ENCODE data around the gene SLC52A3. TPM values are rescaled to one million over a fixed set of nuclear protein-coding genes. Genes with fewer than 3 reads are reported as not detected.

The SLC52A3 gene
- polyA plus RNA-seq, 1 donor (not counting 4 experiments of a cell fraction or from before 2014, with no cell fraction given): 0.84 TPM

GRCh38 chr20:751761-752160, 16.5 kb downstream of the SLC52A3 start:
- no peak for FAIRE-seq
- peaks cover 4% of the 10 kb centered on the region for H3K27me3 ChIP-seq (ENCODE audit: control insufficient read depth, extremely low read depth, insufficient read depth, low read length)
- no peaks in the 10 kb centered on the region for H3K9me3 ChIP-seq (ENCODE audit: control insufficient read depth, low read depth, low read length)
- dilution Hi-C loops (cut with MboI; ENCODE audit: extremely low pct_ligation_motif_present, low sequenced_read_pairs): no loop called here
- H3K4me3 ChIP-seq (ENCODE audit: control insufficient read depth in 2 of 3, extremely low read depth in 1 of 3, insufficient read depth in 2 of 3, low read depth in 1 of 3, low read length in 3 of 3): no peak overlapping the region
- TF ChIP-seq CTCF (optimal IDR thresholded peaks at IDR 0.05 in 1 of 3, IDR thresholded peaks at IDR 0.05 in 1 of 3, conservative IDR thresholded peaks at IDR 0.05 in 1 of 3; ENCODE audit: extremely low read depth in 1 of 3, insufficient read depth in 2 of 3, low read length in 3 of 3) (no peak), EZH2 (IDR thresholded peaks at IDR 0.05; ENCODE audit: low read length) (no peak)
- no peaks in the 10 kb centered on the region for H3K36me3 ChIP-seq (ENCODE audit: control insufficient read depth in 2 of 2, extremely low read depth in 1 of 2, insufficient read depth in 2 of 2, low read length in 2 of 2)
- no peaks in the 10 kb centered on the region for H3K9me1 ChIP-seq (ENCODE audit: control insufficient read depth, extremely low read depth, insufficient read depth, low read length)
- no peak overlapping the region for H2AFZ ChIP-seq (ENCODE audit: control insufficient read depth, low read length)
- no peaks in the 10 kb centered on the region for H3K79me2 ChIP-seq (ENCODE audit: control insufficient read depth, insufficient read depth, low read length)
- no peak overlapping the region for H3K4me2 ChIP-seq (ENCODE audit: control insufficient read depth, extremely low read depth, insufficient read depth, low read depth, low read length)
- H4K20me1 ChIP-seq (ENCODE audit: control insufficient read depth, extremely low read depth, insufficient read depth, low read length): no peaks in the 10 kb centered on the region
- H3K4me1 ChIP-seq (ENCODE audit: control insufficient read depth, extremely low read depth, insufficient read depth, low read length): no peaks in the 10 kb centered on the region
- no peak overlapping the region for H3K27ac ChIP-seq (ENCODE audit: control insufficient read depth, insufficient read depth, low read length)
- DNase-seq (ENCODE audit: low read depth, low spot score): no peak
- H3K9ac ChIP-seq (ENCODE audit: control insufficient read depth, extremely low read depth, insufficient read depth, low read length): no peak overlapping the region

GRCh38 chr20:750801-751200, 17.5 kb downstream of the SLC52A3 start:
- no peak overlapping the region for H3K4me3 ChIP-seq (ENCODE audit: control insufficient read depth in 2 of 3, extremely low read depth in 1 of 3, insufficient read depth in 2 of 3, low read depth in 1 of 3, low read length in 3 of 3)
- no peak overlapping the region for H3K9ac ChIP-seq (ENCODE audit: control insufficient read depth, extremely low read depth, insufficient read depth, low read length)
- H4K20me1 ChIP-seq (ENCODE audit: control insufficient read depth, extremely low read depth, insufficient read depth, low read length): no peaks in the 10 kb centered on the region
- H3K4me2 ChIP-seq (ENCODE audit: control insufficient read depth, extremely low read depth, insufficient read depth, low read depth, low read length): no peak overlapping the region
- no peaks in the 10 kb centered on the region for H3K9me1 ChIP-seq (ENCODE audit: control insufficient read depth, extremely low read depth, insufficient read depth, low read length)
- dilution Hi-C loops (cut with MboI; ENCODE audit: extremely low pct_ligation_motif_present, low sequenced_read_pairs): no loop called here
- no peak overlapping the region for H3K27ac ChIP-seq (ENCODE audit: control insufficient read depth, insufficient read depth, low read length)
- peaks cover 4% of the 10 kb centered on the region for H3K27me3 ChIP-seq (ENCODE audit: control insufficient read depth, extremely low read depth, insufficient read depth, low read length)
- DNase-seq (ENCODE audit: low read depth, low spot score): no peak
- no peaks in the 10 kb centered on the region for H3K9me3 ChIP-seq (ENCODE audit: control insufficient read depth, low read depth, low read length)
- no peak overlapping the region for H2AFZ ChIP-seq (ENCODE audit: control insufficient read depth, low read length)
- no peaks in the 10 kb centered on the region for H3K36me3 ChIP-seq (ENCODE audit: control insufficient read depth in 2 of 2, extremely low read depth in 1 of 2, insufficient read depth in 2 of 2, low read length in 2 of 2)
- H3K4me1 ChIP-seq (ENCODE audit: control insufficient read depth, extremely low read depth, insufficient read depth, low read length): no peaks in the 10 kb centered on the region
- FAIRE-seq: no peak
- H3K79me2 ChIP-seq (ENCODE audit: control insufficient read depth, insufficient read depth, low read length): no peaks in the 10 kb centered on the region
- TF ChIP-seq EZH2 (IDR thresholded peaks at IDR 0.05; ENCODE audit: low read length): no peak
- TF ChIP-seq CTCF (optimal IDR thresholded peaks at IDR 0.05 in 1 of 3, IDR thresholded peaks at IDR 0.05 in 1 of 3, conservative IDR thresholded peaks at IDR 0.05 in 1 of 3; ENCODE audit: extremely low read depth in 1 of 3, insufficient read depth in 2 of 3, low read length in 3 of 3): no peak
